Stimulated activated CD4-positive, alpha-beta T cell treated with anti-CD3 and anti-CD28 coated beads, Interleukin-1b, Interleukin-23, amount 100 ng/mL, for 1 hour (primary cell): ENCODE data around the gene CCDC73.
"Not testable (repeated sequence)": the region's sequence is repeated elsewhere in the genome, so short reads cannot be mapped to it uniquely, and the experiment has no call there.

Experiments
- DNase-seq, 2 donors: peaks; one replicate each; pipeline ENCODE4 v3.0.0-alpha.2; 2020; ENCODE audit warnings: low read depth in 2 of 2

CCDC73 gene

GRCh38 chr11:32796425-32796824, 2.0 kb upstream of the CCDC73 start:
- DNase-seq = no peak

GRCh38 chr11:32792948-32793475, 1.4 kb downstream of the CCDC73 start:
- DNase-seq = peak; percentile 7 to 48

GRCh38 chr11:32792111-32792947, 2.1 kb downstream of the CCDC73 start:
- no peak for DNase-seq

- DNase-seq = no peak
These were observed 3.5 kb downstream of the CCDC73 start for GRCh38 chr11:32790916-32791315.

GRCh38 chr11:32786811-32787210, 7.7 kb downstream of the CCDC73 start:
- DNase-seq = no peak

GRCh38 chr11:32785262-32785661, 9.2 kb downstream of the CCDC73 start:
- no peak for DNase-seq

- no peak for DNase-seq
These were observed 12.7 kb downstream of the CCDC73 start for GRCh38 chr11:32781721-32782120.

- not testable (repeated sequence) for DNase-seq
These were observed 13.6 kb downstream of the CCDC73 start for GRCh38 chr11:32780839-32781238.

GRCh38 chr11:32779136-32779535, 15.3 kb downstream of the CCDC73 start:
- no peak for DNase-seq

GRCh38 chr11:32775908-32776307, 18.6 kb downstream of the CCDC73 start:
- no peak for DNase-seq

- DNase-seq = no peak
These were observed 20.4 kb downstream of the CCDC73 start for GRCh38 chr11:32774081-32774480.

GRCh38 chr11:32772731-32773130, 21.7 kb downstream of the CCDC73 start:
- DNase-seq = no peak

- DNase-seq = not testable (repeated sequence)
These were observed 32.7 kb downstream of the CCDC73 start for GRCh38 chr11:32761774-32762173.

- no peak for DNase-seq
These were observed 36.2 kb downstream of the CCDC73 start for GRCh38 chr11:32758291-32758690.

- DNase-seq = not testable (repeated sequence)
These were observed 41.3 kb downstream of the CCDC73 start for GRCh38 chr11:32753181-32753580.

GRCh38 chr11:32752001-32752400, 42.5 kb downstream of the CCDC73 start:
- DNase-seq = no peak

GRCh38 chr11:32751381-32751780, 43.1 kb downstream of the CCDC73 start:
- no peak for DNase-seq

- no peak for DNase-seq
These were observed 64.5 kb downstream of the CCDC73 start for GRCh38 chr11:32729976-32730375.

- DNase-seq = no peak
These were observed 71.1 kb downstream of the CCDC73 start for GRCh38 chr11:32723332-32723731.

- no peak for DNase-seq
These were observed 72.2 kb downstream of the CCDC73 start for GRCh38 chr11:32722255-32722654.

GRCh38 chr11:32713496-32713895, 81.0 kb downstream of the CCDC73 start:
- DNase-seq = no peak

- not testable (repeated sequence) for DNase-seq
These were observed 85.5 kb downstream of the CCDC73 start for GRCh38 chr11:32708978-32709377.

- no peak for DNase-seq
These were observed 87.3 kb downstream of the CCDC73 start for GRCh38 chr11:32706985-32707741.
